ENCODE results near the gene MT1B. TPM values are rescaled to one million over a fixed set of nuclear protein-coding genes. Genes with fewer than 3 reads are reported as not detected.
"Not testable (repeated sequence)": the region's sequence is repeated elsewhere in the genome, so short reads cannot be mapped to it uniquely, and the experiment has no call there.

The MT1B gene
- polyA plus RNA-seq, 1 of the 3 experiments (the other 2 are of a cell fraction): not detected

DNA sequence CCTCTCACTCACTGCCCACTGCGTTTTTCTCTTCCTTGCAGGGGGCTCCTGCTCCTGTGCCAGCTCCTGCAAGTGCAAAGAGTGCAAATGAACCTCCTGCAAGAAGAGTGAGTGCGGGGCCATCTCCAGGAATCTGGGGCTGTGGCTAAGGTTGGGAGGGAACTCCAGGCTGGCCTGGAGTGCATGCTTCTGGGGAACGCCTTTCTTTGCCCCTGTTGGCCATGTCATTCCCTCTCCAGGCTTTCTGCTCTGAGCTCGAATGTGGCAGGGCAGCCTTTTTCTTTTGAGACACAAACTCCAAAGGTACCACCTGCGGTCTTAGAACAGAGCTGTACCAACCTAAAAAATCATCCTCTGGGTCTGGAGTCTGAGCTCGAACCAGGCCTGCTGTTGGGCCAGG lies 33.5 kb upstream of the MT1B start:
- DNase-seq: no peak
- peaks cover 0 to 22% of the 10 kb centered on the region in 2 experiments; a peak in 1 of 4 replicates for H3K4me1 ChIP-seq (ENCODE audit: control insufficient read depth in 1 of 2, insufficient read depth in 2 of 2, low read depth in 1 of 2, low read length in 1 of 2)
- no peak overlapping the region for H3K4me2 ChIP-seq
- H3F3A ChIP-seq (replicated peaks; ENCODE audit: insufficient read depth): peaks cover 17% of the 10 kb centered on the region
- no peak overlapping the region for H3K27ac ChIP-seq (ENCODE audit: low read depth in 2 of 2, low read length in 1 of 2)
- no peak overlapping the region for H3K9ac ChIP-seq
- no peaks in the 10 kb centered on the region; the same call in 1 of the 2 replicates for H3K79me2 ChIP-seq (ENCODE audit: insufficient read depth)
- H3K9me2 ChIP-seq: no peaks in the 10 kb centered on the region
- POLR2A ChIA-PET: interaction anchor here (1.0 kb wide), 1 partner anchor 12 kb away, joined by 3 read pairs; no protein-coding TSS in a partner anchor
- H3K9me3 ChIP-seq: no peaks in the 10 kb centered on the region
- TF ChIP-seq RXRA (IDR thresholded peaks at IDR 0.05; ENCODE audit: borderline replicate concordance, low read depth): no peak
- TF ChIP-seq, protein P1, sequence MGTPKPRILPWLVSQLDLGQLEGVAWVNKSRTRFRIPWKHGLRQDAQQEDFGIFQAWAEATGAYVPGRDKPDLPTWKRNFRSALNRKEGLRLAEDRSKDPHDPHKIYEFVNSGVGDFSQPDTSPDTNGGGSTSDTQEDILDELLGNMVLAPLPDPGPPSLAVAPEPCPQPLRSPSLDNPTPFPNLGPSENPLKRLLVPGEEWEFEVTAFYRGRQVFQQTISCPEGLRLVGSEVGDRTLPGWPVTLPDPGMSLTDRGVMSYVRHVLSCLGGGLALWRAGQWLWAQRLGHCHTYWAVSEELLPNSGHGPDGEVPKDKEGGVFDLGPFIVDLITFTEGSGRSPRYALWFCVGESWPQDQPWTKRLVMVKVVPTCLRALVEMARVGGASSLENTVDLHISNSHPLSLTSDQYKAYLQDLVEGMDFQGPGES (IDR thresholded peaks at IDR 0.05; ENCODE audit: low read depth, low read length): no peak
- TF ChIP-seq SIN3A (IDR thresholded peaks at IDR 0.05; ENCODE audit: borderline replicate concordance, low read depth, low read length): no peak
- TF ChIP-seq, protein P2, sequence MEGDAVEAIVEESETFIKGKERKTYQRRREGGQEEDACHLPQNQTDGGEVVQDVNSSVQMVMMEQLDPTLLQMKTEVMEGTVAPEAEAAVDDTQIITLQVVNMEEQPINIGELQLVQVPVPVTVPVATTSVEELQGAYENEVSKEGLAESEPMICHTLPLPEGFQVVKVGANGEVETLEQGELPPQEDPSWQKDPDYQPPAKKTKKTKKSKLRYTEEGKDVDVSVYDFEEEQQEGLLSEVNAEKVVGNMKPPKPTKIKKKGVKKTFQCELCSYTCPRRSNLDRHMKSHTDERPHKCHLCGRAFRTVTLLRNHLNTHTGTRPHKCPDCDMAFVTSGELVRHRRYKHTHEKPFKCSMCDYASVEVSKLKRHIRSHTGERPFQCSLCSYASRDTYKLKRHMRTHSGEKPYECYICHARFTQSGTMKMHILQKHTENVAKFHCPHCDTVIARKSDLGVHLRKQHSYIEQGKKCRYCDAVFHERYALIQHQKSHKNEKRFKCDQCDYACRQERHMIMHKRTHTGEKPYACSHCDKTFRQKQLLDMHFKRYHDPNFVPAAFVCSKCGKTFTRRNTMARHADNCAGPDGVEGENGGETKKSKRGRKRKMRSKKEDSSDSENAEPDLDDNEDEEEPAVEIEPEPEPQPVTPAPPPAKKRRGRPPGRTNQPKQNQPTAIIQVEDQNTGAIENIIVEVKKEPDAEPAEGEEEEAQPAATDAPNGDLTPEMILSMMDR (IDR thresholded peaks at IDR 0.05): no peak
- TF ChIP-seq EP300 (IDR thresholded peaks at IDR 0.05; ENCODE audit: borderline replicate concordance in 1 of 2, low read depth in 1 of 2, low read length in 1 of 2): no peak
- TF ChIP-seq ELF1 (IDR thresholded peaks at IDR 0.05): no peak
- no peak for TF ChIP-seq TEAD4 (IDR thresholded peaks at IDR 0.05; ENCODE audit: borderline replicate concordance, insufficient read depth)
- no peak for TF ChIP-seq JUND (IDR thresholded peaks at IDR 0.05)
- no peaks in the 10 kb centered on the region for H3K36me3 ChIP-seq (replicated peaks in 1 of 2; ENCODE audit: control insufficient read depth in 1 of 2, insufficient read depth in 2 of 2, low read length in 1 of 2)
- no peaks in the 10 kb centered on the region for H4K20me1 ChIP-seq (ENCODE audit: insufficient read depth)
- H3K27me3 ChIP-seq (ENCODE audit: insufficient read depth): no peaks in the 10 kb centered on the region
- H3K4me3 ChIP-seq (ENCODE audit: low read depth in 2 of 2, low read length in 1 of 2): no peak overlapping the region
- H2AFZ ChIP-seq (ENCODE audit: low read depth): no peak overlapping the region
- 80% methylated on average over 5 of the region's 6 CpGs for WGBS (ENCODE audit: low lambda C conversion rate)
- CTCF ChIA-PET: interaction anchor here (0.6 to 2.4 kb wide), 3 partner anchors 12 to 17 kb away, joined by 3 to 6 read pairs (median 3); no protein-coding TSS in a partner anchor

DNA sequence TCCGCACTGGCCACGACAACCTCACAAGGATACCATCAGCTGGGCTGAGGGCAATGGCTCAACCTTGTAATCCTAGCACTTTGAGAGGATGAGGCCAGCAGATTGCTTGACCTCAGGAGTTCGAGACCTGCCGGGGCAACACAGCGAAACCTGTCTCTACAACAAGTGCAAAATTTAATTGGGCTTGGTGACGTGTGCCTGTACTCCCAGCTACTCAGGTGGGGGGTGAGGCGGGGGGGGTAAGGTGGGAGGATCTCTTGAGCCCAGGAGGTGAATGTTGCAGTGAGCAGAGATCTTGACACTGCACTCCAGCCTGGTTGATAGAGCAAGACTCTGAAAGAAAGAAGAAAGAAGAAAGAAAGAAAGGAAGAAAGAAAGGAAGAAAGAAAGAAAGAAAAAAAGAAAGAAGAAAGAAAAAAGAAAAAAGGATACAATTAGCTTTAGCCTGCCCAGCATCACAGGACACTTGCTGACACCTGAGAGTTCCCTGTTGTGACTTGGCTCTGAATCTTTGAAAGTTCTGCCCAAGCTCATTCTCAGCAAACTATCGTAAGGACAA lies 31.3 kb upstream of the MT1B start:
- H3K4me2 ChIP-seq: no peak overlapping the region
- H3K9ac ChIP-seq: no peak overlapping the region
- WGBS (ENCODE audit: low lambda C conversion rate): 94% methylated on average over 7 of the region's 8 CpGs
- H3F3A ChIP-seq (replicated peaks; ENCODE audit: insufficient read depth): no peaks in the 10 kb centered on the region
- no peak overlapping the region for H3K4me3 ChIP-seq (ENCODE audit: low read depth in 2 of 2, low read length in 1 of 2)
- no peaks in the 10 kb centered on the region for H3K79me2 ChIP-seq (ENCODE audit: insufficient read depth)
- H3K36me3 ChIP-seq (replicated peaks in 1 of 2; ENCODE audit: control insufficient read depth in 1 of 2, insufficient read depth in 2 of 2, low read length in 1 of 2): no peaks in the 10 kb centered on the region
- H3K9me3 ChIP-seq: no peaks in the 10 kb centered on the region
- H3K4me1 ChIP-seq (ENCODE audit: control insufficient read depth in 1 of 2, insufficient read depth in 2 of 2, low read depth in 1 of 2, low read length in 1 of 2): peaks cover 0 to 3% of the 10 kb centered on the region in 2 experiments; a peak in 1 of 4 replicates
- no peak for TF ChIP-seq TAF1 (IDR thresholded peaks at IDR 0.05; ENCODE audit: borderline replicate concordance, low read depth, low read length)
- no peaks in the 10 kb centered on the region for H4K20me1 ChIP-seq (ENCODE audit: insufficient read depth)
- H2AFZ ChIP-seq (ENCODE audit: low read depth): no peak overlapping the region
- ChIA-PET POLR2A (no interaction called here), CTCF (no interaction called here)
- no peak for DNase-seq
- no peaks in the 10 kb centered on the region for H3K27me3 ChIP-seq (ENCODE audit: insufficient read depth)
- no peak overlapping the region for H3K27ac ChIP-seq (ENCODE audit: low read depth in 2 of 2, low read length in 1 of 2)
- H3K9me2 ChIP-seq: no peaks in the 10 kb centered on the region

DNA sequence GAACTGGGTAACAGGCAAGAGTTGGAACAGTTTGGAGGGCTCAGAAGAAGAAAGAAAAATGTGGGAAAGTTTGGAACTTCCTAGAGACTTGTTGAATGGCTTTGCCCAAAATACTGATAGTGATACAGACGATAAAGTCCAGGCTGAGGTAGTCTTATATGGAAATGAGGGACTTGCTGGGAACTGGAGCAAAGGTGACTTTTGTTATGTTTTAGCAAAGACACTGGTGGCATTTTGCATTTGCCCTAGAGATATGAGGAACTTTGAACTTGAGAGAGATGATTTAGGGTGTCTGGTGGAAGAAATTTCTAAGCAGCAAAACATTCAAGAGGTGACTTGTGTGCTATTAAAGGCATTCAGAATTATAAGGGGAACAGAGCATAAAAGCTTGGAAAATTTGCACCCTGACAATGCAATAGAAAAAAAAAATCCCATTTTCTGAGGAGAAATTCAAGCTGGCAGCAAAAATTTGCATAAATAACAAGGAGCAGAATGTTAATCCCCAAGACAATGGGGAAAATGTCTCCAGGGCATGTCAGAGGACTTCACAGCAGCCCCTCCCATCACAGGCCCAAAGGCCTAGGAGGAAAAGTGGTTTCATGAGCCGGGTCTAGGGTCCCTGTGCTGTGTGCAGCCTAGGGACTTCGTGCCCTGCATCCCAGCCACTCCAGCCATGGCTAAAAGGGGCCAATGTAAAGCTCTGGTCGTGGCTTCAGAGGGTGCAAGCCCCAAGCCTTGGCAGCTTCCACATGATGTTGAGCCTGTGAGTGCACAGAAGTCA lies 29.8 kb upstream of the MT1B start:
- CTCF ChIA-PET: interaction anchor here (0.9 to 1.5 kb wide), 2 partner anchors 19 to 80 kb away, joined by 3 read pairs; no protein-coding TSS in a partner anchor

DNA sequence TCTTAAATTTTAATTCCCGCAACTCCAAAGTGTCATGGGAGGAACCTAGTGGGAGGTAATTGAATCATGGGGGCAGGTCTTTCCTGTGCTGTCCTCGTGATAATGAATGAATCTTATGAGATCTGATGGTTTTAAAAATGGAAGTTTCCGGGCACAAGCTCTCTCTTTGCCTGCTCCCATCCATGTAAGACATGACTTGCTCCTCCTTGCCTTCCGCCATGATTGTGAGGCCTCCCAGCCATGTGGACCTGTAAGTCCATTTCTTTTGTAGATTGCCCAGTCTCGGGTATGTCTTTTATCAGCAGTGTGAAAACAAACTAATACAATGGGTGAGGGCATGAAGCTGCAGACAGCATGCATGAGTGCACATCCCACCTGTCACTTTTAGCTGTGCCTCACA lies 28.5 kb upstream of the MT1B start:
- DNase-seq; H3K9ac ChIP-seq; H3K9me3 ChIP-seq; H3K36me3 ChIP-seq (replicated peaks in 1 of 2; ENCODE audit: control insufficient read depth in 1 of 2, insufficient read depth in 2 of 2, low read length in 1 of 2); H3K4me1 ChIP-seq (ENCODE audit: control insufficient read depth in 1 of 2, insufficient read depth in 2 of 2, low read depth in 1 of 2, low read length in 1 of 2); H3K4me2 ChIP-seq; H3K27ac ChIP-seq (ENCODE audit: low read depth in 2 of 2, low read length in 1 of 2); H3K27me3 ChIP-seq (ENCODE audit: insufficient read depth); H4K20me1 ChIP-seq (ENCODE audit: insufficient read depth); POLR2A ChIA-PET; H3K4me3 ChIP-seq (ENCODE audit: low read depth in 2 of 2, low read length in 1 of 2); H3K9me2 ChIP-seq; H3F3A ChIP-seq (replicated peaks; ENCODE audit: insufficient read depth); H2AFZ ChIP-seq (ENCODE audit: low read depth): not testable (repeated sequence)
- CTCF ChIA-PET: interaction anchor here (1.1 to 1.6 kb wide), 3 partner anchors 10 to 23 kb away, joined by 3 to 6 read pairs (median 3); no protein-coding TSS in a partner anchor
- H3K79me2 ChIP-seq (ENCODE audit: insufficient read depth): peaks cover 13% of the 10 kb centered on the region; the same call in 1 of the 2 replicates
- WGBS (ENCODE audit: low lambda C conversion rate): 87% methylated on average over 5 of the region's 5 CpGs

More for the DNA sequence above, 29.8 kb upstream of the MT1B start:
- H4K20me1 ChIP-seq (ENCODE audit: insufficient read depth); H3K27ac ChIP-seq (ENCODE audit: low read depth in 2 of 2, low read length in 1 of 2); H3K4me1 ChIP-seq (ENCODE audit: control insufficient read depth in 1 of 2, insufficient read depth in 2 of 2, low read depth in 1 of 2, low read length in 1 of 2); H3F3A ChIP-seq (replicated peaks; ENCODE audit: insufficient read depth); DNase-seq; H3K9ac ChIP-seq; H3K9me3 ChIP-seq; H2AFZ ChIP-seq (ENCODE audit: low read depth); POLR2A ChIA-PET; H3K4me2 ChIP-seq; H3K4me3 ChIP-seq (ENCODE audit: low read depth in 2 of 2, low read length in 1 of 2); H3K36me3 ChIP-seq (replicated peaks in 1 of 2; ENCODE audit: control insufficient read depth in 1 of 2, insufficient read depth in 2 of 2, low read length in 1 of 2); H3K27me3 ChIP-seq (ENCODE audit: insufficient read depth); H3K9me2 ChIP-seq: not testable (repeated sequence)
- peaks cover 13% of the 10 kb centered on the region; the same call in 1 of the 2 replicates for H3K79me2 ChIP-seq (ENCODE audit: insufficient read depth)
- WGBS (ENCODE audit: low lambda C conversion rate): 86% methylated on average over 1 of the region's 4 CpGs
